ENCODE measurements around the gene ADARB1. TPM values are rescaled to one million over a fixed set of nuclear protein-coding genes. Genes with fewer than 3 reads are reported as not detected.
A peak's percentile ranks its signal among the peaks of the same experiment; 100 is the strongest.

Gene ADARB1
- total RNA-seq, 1 donor from 2014 or later: 14.0 TPM

- FAIRE-seq (no peak), DNase-seq (ENCODE audit: low read depth) (no peak)
- H3K4me3 ChIP-seq (ENCODE audit: low read depth, low read length): no peak overlapping the region
- no peaks in the 10 kb centered on the region for H3K27me3 ChIP-seq (ENCODE audit: control insufficient read depth, insufficient read depth, low read length)
- H3K36me3 ChIP-seq (ENCODE audit: control insufficient read depth, insufficient read depth, low read length): no peaks in the 10 kb centered on the region
- no peak for TF ChIP-seq CTCF (IDR thresholded peaks at IDR 0.05; ENCODE audit: insufficient read depth, low read length, severe bottlenecking)
Measured at GRCh38 chr21:45127937-45128336, 53.6 kb downstream of the ADARB1 start.

- H3K27me3 ChIP-seq (ENCODE audit: control insufficient read depth, insufficient read depth, low read length): no peaks in the 10 kb centered on the region
- FAIRE-seq (no peak), DNase-seq (ENCODE audit: low read depth) (peak; percentile 58)
- no peaks in the 10 kb centered on the region for H3K36me3 ChIP-seq (ENCODE audit: control insufficient read depth, insufficient read depth, low read length)
- no peak overlapping the region for H3K4me3 ChIP-seq (ENCODE audit: low read depth, low read length)
- peak; percentile 87 for TF ChIP-seq CTCF (IDR thresholded peaks at IDR 0.05; ENCODE audit: insufficient read depth, low read length, severe bottlenecking)
Measured at GRCh38 chr21:45128613-45129188, 54.3 kb downstream of the ADARB1 start.

- DNase-seq (ENCODE audit: low read depth) (peak; percentile 46), FAIRE-seq (no peak)
- H3K27me3 ChIP-seq (ENCODE audit: control insufficient read depth, insufficient read depth, low read length): no peaks in the 10 kb centered on the region
- H3K4me3 ChIP-seq (ENCODE audit: low read depth, low read length): no peak overlapping the region
- no peak for TF ChIP-seq CTCF (IDR thresholded peaks at IDR 0.05; ENCODE audit: insufficient read depth, low read length, severe bottlenecking)
- H3K36me3 ChIP-seq (ENCODE audit: control insufficient read depth, insufficient read depth, low read length): no peaks in the 10 kb centered on the region
Measured at GRCh38 chr21:45129189-45129923, 55.0 kb downstream of the ADARB1 start.

GRCh38 chr21:45130324-45130774 lies 56.0 kb downstream of the ADARB1 start:
- no peak for FAIRE-seq
- Histone ChIP-seq H3K36me3 (ENCODE audit: control insufficient read depth, insufficient read depth, low read length) (no peaks in the 10 kb centered on the region), H3K27me3 (ENCODE audit: control insufficient read depth, insufficient read depth, low read length) (no peaks in the 10 kb centered on the region), H3K4me3 (ENCODE audit: low read depth, low read length) (no peak overlapping the region)
- peak; percentile 76 for DNase-seq (ENCODE audit: low read depth)
- TF ChIP-seq CTCF (IDR thresholded peaks at IDR 0.05; ENCODE audit: insufficient read depth, low read length, severe bottlenecking): no peak

- DNase-seq (ENCODE audit: low read depth): no peak
- FAIRE-seq: no peak
Measured at GRCh38 chr21:45131537-45131999, 57.2 kb downstream of the ADARB1 start.

More at GRCh38 chr21:45131537-45131999, 57.2 kb downstream of the ADARB1 start:
- no peak overlapping the region for H3K4me3 ChIP-seq (ENCODE audit: low read depth, low read length)
- no peaks in the 10 kb centered on the region for H3K27me3 ChIP-seq (ENCODE audit: control insufficient read depth, insufficient read depth, low read length)
- no peaks in the 10 kb centered on the region for H3K36me3 ChIP-seq (ENCODE audit: control insufficient read depth, insufficient read depth, low read length)
- TF ChIP-seq CTCF (IDR thresholded peaks at IDR 0.05; ENCODE audit: insufficient read depth, low read length, severe bottlenecking): no peak

All from bronchial epithelial cell (primary cell).